ENCODE data around the gene YWHAE.
A peak's percentile ranks its signal among the peaks of the same experiment; 100 is the strongest.

Gene YWHAE

GRCh38 chr17:1414634-1415033, 14.6 kb upstream of the YWHAE start:
- H2AFZ ChIP-seq (ENCODE audit: low read depth): no peak overlapping the region
- no peak for TF ChIP-seq CTCF (conservative IDR thresholded peaks at IDR 0.05; ENCODE audit: low read depth, low read length)
- no peaks in the 10 kb centered on the region for H4K20me1 ChIP-seq (ENCODE audit: insufficient read depth)
- no peaks in the 10 kb centered on the region for H3K79me2 ChIP-seq (ENCODE audit: insufficient read depth, low read depth)
- H3K27ac ChIP-seq: no peak overlapping the region; the same call in 1 of the 2 replicates
- H3K36me3 ChIP-seq (ENCODE audit: insufficient read depth): no peaks in the 10 kb centered on the region
- H3K27me3 ChIP-seq (ENCODE audit: insufficient read depth, low read depth): no peaks in the 10 kb centered on the region
- no peak overlapping the region for H3K4me3 ChIP-seq (IDR thresholded peaks at IDR 0.05; ENCODE audit: insufficient read depth, low read depth, low read length)
- H3K9ac ChIP-seq: no peak overlapping the region
- peak overlapping the region; percentile 80; the same call in 1 of the 2 replicates for H3K4me2 ChIP-seq
- H3K4me1 ChIP-seq (ENCODE audit: low read depth, poor library complexity, severe bottlenecking): peaks cover 30% of the 10 kb centered on the region

GRCh38 chr17:1414001-1414574, 14.1 kb upstream of the YWHAE start:
- TF ChIP-seq CTCF (conservative IDR thresholded peaks at IDR 0.05; ENCODE audit: low read depth, low read length): no peak
- Histone ChIP-seq H4K20me1 (ENCODE audit: insufficient read depth) (no peaks in the 10 kb centered on the region), H3K4me1 (ENCODE audit: low read depth, poor library complexity, severe bottlenecking) (peaks cover 30% of the 10 kb centered on the region), H3K9ac (no peak overlapping the region; the same call in 1 of the 2 replicates), H3K79me2 (ENCODE audit: insufficient read depth, low read depth) (no peaks in the 10 kb centered on the region), H3K36me3 (ENCODE audit: insufficient read depth) (no peaks in the 10 kb centered on the region), H3K27me3 (ENCODE audit: insufficient read depth, low read depth) (no peaks in the 10 kb centered on the region), H2AFZ (ENCODE audit: low read depth) (no peak overlapping the region), H3K4me3 (IDR thresholded peaks at IDR 0.05; ENCODE audit: insufficient read depth, low read depth, low read length) (no peak overlapping the region), H3K27ac (peak overlapping the region; percentile 63; the same call in 1 of the 2 replicates), H3K4me2 (peak overlapping the region; percentile 80; the same call in 1 of the 2 replicates)

DNA sequence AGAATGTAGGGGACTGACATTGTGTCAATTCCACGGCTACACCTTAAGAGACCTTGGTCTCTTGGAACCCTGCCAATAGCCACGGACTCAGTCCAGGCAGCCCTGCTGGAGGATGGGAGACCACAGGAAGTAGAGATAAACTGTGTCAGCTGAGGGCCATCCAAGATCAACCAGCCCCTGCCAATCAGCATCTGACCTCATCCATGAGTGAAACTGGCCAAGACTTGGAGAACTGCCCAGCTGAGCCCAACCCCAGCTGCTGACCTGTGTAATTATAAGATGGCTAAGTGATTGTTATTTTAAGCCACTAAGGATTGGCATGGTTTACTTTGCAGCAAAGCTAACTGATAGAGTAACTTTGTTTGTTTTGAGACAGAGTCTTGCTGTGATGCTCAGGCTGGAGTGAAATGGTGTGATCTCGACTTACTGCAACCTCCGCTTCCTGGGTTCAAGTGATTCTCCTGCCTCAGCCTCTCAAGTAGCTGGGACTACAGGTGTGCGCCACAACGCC, 13.3 kb upstream of the YWHAE start:
- Histone ChIP-seq H3K27ac (peak overlapping the region; percentile 63), H4K20me1 (ENCODE audit: insufficient read depth) (no peaks in the 10 kb centered on the region), H3K36me3 (ENCODE audit: insufficient read depth) (no peaks in the 10 kb centered on the region), H3K27me3 (ENCODE audit: insufficient read depth, low read depth) (no peaks in the 10 kb centered on the region), H3K4me1 (ENCODE audit: low read depth, poor library complexity, severe bottlenecking) (peaks cover 30% of the 10 kb centered on the region), H2AFZ (ENCODE audit: low read depth) (0 out of 2 replicates have a peak overlapping the region, but pooled peaks have one; percentile 4), H3K4me3 (IDR thresholded peaks at IDR 0.05; ENCODE audit: insufficient read depth, low read depth, low read length) (no peak overlapping the region), H3K79me2 (ENCODE audit: insufficient read depth, low read depth) (no peaks in the 10 kb centered on the region), H3K9ac (peak overlapping the region; percentile 12; the same call in 1 of the 2 replicates), H3K4me2 (peak overlapping the region; percentile 80)
- no peak for TF ChIP-seq CTCF (conservative IDR thresholded peaks at IDR 0.05; ENCODE audit: low read depth, low read length)

- Histone ChIP-seq H4K20me1 (ENCODE audit: insufficient read depth) (no peaks in the 10 kb centered on the region), H3K9ac (peak overlapping the region; percentile 12; the same call in 1 of the 2 replicates), H3K4me3 (IDR thresholded peaks at IDR 0.05; ENCODE audit: insufficient read depth, low read depth, low read length) (no peak overlapping the region), H3K27ac (peak overlapping the region; percentile 63), H3K36me3 (ENCODE audit: insufficient read depth) (no peaks in the 10 kb centered on the region), H3K79me2 (ENCODE audit: insufficient read depth, low read depth) (no peaks in the 10 kb centered on the region), H3K27me3 (ENCODE audit: insufficient read depth, low read depth) (no peaks in the 10 kb centered on the region), H3K4me2 (peak overlapping the region; percentile 80), H2AFZ (ENCODE audit: low read depth) (0 out of 2 replicates have a peak overlapping the region, but pooled peaks have one; percentile 4), H3K4me1 (ENCODE audit: low read depth, poor library complexity, severe bottlenecking) (peaks cover 30% of the 10 kb centered on the region)
- TF ChIP-seq CTCF (conservative IDR thresholded peaks at IDR 0.05; ENCODE audit: low read depth, low read length): no peak
These were observed 12.4 kb upstream of the YWHAE start for GRCh38 chr17:1412185-1413110.

Measured in KMS-11 (cell line).